Fibroblast of skin of left quadriceps (primary cell): ENCODE measurements around the gene GMPS.
A peak's percentile ranks its signal among the peaks of the same experiment; 100 is the strongest.
"Not testable (repeated sequence)": the region's sequence is repeated elsewhere in the genome, so short reads cannot be mapped to it uniquely, and the experiment has no call there.

ENCODE experiments used
- DNase-seq, 2 experiments: peaks; one replicate each; pipeline ENCODE4 v3.0.0-alpha.2; 2013; ENCODE audit warnings: low read depth in 2 of 2

Gene GMPS

DNA sequence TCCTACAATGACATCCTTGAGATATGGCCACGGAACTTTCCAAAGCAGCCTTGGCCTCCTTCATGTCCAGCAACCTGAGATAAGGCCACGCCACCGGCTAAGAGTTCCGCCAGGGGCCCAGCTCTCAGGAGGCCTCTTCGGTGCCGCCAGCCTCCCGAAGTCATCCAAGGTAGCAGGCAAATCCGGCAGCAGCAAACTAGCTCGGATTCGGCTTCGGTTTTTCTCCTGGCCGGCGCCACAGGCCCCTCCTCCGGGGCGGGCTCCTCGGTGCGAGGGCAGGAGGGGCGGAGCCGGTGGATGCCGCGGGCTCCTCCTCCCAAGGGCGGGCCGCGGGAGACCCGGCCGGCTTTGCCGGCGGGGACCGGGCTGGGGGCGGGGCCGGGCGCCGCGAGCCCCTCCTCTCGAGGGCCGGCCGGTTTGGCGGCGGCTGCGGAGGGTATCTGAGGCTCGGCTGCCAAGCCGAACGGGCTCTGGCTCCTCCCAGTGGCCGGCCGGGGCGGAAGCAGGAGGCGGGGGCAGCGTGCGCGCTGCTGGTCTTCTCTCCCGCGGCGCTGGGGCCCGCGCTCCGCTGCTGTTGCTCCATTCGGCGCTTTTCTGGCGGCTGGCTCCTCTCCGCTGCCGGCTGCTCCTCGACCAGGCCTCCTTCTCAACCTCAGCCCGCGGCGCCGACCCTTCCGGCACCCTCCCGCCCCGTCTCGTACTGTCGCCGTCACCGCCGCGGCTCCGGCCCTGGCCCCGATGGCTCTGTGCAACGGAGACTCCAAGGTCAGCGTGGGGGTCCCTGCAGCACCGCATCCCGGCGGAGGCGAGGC lies at the start of gene GMPS:
Gene GMPS, plus strand, starts transcription at position 518 of the 812 bp plus-strand sequence. Its CDS starts 221 bp downstream, at position 739.
- DNase-seq: peak; percentile 88 to 93

DNA sequence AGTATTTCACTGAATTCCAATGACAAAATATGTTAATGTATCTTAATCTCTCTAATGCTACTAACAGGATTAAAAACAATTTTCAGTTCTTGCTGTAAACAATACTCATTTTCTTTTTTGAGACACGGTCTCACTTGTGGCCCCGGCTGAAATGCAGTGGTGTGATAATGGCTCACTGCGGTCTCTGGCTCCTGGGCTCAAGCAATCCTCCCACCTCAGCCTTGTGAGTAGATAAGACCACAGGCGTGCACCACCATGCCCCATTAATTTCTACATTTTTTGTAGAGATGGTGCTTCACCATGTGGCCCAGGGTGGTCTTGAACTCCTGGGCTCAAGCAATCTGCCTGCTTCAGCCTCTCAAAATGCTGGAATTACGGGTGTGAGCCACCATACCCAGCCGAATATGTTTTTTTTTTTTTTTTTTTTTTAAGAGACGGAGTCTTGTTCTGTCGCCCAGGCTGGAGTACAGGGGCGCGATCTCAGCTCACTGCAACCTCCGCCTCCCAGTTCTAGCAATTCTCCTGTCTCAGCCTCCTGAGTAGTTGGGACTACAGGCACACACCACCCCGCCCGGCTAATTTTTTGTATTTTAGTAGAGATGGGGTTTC lies 41.9 kb upstream of the GMPS start:
- not testable (repeated sequence) for DNase-seq

DNA sequence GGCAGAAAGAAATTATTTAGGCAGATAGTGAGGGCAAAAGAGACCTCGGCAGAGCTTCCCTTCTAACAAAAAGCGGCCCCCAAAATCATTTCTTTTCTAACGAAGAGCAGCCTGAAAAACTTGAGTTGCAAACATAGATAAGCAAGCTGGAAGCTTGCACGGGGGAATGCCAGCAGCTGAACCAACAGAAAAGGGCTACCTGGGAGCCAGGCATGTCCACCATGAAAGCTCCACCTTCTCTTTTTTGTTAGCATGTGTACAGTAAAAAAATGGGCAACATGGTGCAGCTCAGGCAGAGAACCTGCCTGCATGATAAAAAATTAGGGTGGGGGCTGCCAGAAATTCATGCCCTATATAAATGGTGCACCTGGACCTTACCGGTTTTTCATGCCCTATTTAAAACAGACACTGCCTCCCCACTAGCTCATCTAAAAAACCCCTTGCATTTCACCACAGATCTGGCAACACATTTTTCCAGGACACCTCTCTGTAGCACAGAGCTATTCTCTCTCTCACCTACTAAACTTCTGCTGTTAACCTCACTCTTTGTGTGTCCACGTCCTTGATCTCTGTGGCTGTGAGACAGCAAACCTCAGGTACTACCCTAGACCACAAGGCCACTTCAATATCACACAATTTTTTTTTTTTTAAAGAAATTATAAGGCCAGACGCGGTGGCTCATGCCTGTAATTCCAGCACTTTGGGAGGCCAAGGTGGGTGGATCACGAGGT lies 34.9 kb upstream of the GMPS start:
- DNase-seq: no peak

DNA sequence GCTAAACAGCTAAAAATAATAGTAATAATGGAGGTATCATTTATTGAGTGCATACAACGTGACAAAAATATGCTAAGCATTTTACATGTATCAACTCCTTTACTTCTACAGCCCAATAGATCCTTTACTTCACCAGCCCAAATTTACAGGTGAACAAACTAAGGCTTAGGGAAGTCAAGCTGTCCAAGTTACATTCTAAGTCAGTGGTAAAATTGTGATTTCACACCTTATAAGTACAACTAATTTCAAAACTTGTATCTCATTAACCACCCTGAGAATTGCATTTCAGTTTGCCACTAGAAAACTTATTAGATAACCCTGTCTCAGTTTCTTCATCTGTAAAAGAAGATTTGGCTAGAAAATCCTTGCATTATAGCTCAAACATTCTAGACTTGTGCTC lies 26.9 kb upstream of the GMPS start:
- DNase-seq: no peak

DNA sequence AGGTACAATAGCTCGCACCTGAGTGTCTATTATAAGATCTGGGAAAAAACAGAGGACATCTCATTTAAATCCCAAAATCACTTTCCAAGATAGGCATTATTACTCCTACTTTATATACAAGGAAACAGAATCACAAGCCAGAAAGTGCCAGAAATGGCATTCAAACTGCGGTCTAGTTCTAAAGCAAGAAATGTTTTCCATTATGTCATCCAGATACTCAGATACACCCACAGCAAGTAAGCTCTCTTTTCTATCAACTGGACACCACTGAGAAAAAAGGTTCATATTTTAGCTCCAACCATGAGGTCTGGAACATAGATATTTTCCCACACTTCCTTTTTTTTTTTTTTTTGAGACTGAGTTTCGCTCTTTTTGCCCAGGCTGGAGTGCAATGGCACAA lies 24.3 kb upstream of the GMPS start:
- no peak for DNase-seq

DNA sequence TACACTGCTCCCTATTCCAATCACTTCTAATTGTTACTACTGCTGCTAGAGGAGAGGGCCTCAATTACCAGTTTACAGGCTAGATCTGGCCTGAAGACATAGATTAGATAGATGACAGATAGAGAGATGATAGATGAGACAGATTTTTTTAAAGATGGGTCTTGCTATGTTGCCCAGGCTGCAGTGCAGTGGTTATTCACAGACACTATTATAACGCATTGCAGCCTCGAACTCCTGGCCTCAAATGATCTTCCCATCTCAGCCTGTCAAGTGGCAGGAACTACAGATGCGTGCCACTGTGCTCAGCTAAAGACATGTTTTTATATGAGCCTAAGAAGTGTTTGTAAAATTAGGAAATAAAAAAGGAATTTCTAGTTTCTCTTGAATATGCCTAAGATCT lies 22.5 kb upstream of the GMPS start:
- DNase-seq: no peak

DNA sequence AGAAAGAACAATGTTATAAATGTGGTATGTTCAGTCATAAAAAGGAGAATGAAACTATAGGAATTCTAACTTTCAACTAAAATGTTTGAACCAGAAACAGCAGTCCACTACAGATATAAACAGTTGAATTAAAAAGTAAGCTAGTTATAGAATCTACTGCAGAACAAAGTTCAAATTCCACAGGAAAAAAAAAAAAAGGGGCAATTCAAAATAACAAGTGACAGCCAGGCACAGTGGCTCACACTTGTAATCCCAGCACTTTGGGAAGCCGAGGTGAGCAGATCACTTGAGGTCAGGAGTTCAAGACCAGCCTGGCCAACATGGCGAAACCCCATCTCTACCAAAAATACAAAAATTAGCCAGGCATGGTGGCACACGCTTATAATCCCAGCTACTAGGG lies 21.0 kb upstream of the GMPS start:
- DNase-seq: not testable (repeated sequence)

DNA sequence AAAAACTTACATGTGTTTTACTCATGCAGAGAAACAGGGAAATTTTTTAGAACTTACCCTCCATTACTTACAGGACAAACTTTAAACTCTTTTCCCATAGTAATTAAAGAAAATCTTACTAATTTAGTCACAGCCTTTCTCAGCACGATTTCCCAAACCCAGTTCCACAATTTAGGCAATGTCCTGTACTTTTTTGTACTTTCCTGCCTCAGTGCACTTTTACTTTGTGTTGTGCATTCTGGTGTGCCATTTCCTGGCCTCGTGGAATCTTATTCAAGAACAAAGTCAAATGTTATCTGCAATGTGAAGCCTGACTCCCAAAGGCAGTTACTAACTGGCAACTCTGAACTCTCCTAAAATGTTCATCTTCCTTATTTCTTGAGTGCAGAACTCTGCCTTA lies 18.1 kb upstream of the GMPS start:
- no peak for DNase-seq

DNA sequence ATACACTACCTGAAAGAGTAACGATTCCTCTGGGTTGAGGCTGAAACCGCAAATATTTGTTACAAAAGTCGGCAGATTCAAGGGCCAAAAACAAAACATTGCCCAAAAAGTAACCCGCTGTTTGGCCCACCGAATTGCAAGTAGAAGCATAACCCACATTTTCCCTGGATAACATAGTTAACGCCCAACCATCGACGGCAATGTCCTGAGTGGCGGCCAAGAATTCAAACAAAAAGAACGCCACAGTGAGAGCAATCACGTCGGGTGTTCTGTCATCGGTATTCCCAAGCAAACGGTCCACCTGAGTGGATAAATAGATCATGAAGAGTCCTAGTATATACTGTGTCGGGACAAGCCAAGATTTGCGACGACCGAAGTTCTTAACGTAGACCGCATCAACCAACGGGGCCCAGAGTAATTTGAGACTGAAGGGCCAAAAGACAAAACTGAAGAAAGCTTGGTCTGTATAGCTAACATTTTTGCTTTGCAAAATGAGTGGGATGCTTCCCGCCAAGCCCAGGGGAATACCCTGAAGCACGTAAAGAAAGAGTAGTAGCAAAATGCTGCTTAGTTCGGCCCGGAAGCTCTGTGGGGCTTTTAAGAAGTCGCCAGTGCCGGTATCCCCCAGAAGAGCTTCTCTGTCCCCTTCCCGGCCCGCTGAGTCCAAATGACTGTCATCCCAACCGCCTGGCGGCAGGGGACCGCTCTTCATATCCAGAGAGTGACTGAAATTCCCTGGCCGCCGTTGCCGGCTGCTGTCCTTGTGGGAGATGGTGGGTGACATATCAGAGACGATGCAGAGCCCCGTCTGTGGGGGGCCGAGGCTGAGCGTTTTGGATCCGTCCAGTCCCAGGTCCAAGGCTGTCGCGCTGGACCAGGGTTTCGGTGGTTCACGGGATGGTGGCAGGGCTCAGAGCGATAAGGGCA lies 17.0 kb upstream of the GMPS start:
- no peak for DNase-seq

DNA sequence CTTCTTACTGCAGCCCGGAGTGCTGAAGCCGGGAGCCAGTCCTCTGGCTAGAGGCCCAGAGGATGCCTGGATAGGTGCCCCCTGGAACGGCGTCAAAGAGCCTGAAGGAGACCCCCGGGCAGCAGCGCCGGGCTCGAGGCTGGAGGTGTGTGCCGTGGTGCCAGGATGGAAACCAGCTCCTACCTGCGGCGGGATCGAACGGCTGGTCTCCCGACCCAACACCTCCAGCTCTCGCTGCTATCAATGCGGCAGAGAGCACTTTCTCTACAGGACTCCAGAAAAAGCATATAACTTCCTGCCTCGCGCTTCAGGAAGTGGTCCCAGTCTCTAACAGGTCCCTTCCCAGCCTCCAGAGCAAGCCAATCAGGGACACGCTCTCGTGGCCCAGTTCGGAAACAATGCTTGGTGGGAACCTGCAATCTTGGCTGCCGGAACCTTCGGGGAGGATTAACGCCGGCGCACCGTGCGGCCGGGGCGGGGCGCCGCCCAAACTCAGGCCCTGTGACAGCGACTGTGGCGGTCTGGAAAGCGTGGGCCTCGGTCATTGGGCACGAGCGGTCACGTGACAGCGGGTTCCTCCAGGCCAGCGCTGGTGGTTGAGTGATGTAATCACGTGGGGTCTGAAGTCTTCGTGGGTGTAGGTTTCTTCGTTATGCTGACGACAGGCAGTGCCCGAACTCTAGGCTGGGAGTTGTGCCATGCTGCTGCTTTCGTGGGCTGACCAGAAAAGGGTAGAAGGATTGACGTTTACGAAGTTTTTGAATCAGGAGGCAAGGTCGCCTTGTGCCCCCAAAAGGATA lies 16.1 kb upstream of the GMPS start, which contains the start of gene SLC33A1:
Gene SLC33A1, minus strand, starts transcription at position 287 of the 800 bp plus-strand sequence. CDS start 430 bp downstream, outside the sequence.
- peak; percentile 99 for DNase-seq

DNA sequence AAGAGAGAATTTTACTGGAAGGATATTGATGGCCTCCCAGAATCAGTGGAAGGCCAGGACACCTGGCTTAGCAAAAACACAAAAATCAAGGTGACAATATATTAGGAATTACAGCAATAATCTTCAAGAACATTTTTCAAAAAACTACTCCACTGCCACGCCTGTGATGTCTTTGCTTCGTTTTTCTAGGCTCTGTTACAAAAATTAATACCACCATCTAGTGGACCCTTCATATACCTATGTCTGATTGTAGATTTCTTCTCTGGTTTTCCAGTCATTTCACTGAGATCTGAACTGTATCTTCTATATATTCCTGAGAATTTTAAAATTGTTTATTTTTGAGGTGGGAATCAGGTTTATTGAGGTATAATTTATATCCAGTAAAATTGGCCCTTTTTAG lies 10.6 kb upstream of the GMPS start:
- no peak for DNase-seq

DNA sequence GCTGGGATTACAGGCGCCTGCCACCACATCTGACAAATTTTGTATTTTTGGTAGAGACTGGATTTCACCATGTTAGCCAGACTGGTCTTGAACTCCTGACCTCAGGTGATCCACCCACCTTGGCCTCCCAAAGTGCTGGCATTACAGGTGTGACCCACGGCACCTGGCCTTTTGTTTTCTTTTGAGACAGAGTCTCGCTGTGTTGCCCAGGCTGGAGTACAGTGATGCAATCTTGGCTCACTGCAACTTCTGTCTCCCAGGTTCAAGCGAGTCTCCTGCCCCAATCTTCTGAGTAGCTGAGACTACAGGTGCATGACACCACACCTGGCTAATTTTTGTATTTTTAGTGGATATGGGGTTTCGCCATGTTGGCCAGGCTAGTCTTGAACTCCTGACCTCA lies 10.0 kb upstream of the GMPS start:
- not testable (repeated sequence) for DNase-seq

DNA sequence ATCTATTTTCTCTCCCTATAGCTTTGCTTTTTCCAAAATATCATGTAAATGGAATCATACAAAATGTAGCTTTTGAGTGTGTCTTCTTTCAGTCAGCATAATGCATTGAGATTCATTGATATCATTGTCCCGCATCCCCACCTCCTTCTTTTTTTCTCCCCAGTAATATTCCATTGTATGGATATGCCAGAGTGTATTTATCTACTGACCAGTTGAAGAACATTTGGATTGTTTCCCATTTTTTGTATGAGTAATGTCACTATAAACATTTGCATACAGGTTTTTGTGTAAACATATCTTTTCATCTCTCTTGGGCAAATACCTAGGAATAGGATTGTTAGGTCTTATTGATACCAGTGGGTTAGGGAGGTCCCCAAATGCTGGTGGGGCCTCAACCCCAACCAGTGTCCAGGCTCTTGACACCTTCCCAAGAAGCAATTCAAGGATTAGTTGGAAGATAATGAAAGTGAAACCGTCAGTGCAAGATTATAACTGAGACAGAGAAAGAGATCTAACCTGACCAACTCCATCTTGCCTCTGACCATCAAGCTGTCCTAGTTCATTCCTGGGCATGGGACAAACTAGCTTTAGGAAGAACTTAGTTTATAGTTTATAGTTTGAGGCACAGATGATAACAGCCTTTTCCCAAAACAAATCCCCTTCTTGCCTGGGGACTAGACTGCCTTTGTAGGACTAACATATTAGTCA lies 8.8 kb upstream of the GMPS start:
- no peak for DNase-seq

DNA sequence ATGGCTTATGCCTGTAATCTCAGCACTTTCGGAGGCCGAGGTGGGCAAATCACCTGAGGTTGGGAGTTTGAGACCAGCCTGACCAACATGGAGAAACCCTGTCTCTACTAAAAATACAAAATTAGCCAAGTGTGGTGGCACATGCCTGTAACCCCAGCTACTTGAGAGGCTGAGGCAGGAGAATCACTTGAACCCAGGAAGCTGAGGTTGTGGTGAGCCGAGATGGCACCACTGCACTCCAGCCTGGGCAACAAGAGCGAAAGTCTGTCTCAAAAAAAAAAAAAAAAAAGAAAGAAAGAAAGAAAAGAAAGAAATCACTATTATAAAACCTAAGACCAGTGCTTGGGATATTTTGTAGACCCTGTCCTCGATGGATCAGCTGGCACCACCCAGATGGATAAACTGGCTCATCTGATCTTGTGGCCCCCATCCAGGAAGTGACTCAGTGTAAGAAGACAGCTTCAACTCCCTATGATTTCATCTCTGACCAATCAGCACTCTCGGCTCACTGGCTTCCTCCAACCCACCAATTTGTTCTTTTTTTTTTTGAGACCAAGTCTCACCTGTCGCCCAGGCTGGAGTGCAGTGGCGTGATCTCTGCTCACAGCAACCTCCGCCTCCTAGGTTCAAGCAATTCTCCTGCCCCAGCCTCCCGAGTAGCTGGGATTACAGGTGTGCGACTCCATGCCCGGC lies 8.0 kb upstream of the GMPS start:
- DNase-seq: peak in 1 of 2 experiments; percentile 19

DNA sequence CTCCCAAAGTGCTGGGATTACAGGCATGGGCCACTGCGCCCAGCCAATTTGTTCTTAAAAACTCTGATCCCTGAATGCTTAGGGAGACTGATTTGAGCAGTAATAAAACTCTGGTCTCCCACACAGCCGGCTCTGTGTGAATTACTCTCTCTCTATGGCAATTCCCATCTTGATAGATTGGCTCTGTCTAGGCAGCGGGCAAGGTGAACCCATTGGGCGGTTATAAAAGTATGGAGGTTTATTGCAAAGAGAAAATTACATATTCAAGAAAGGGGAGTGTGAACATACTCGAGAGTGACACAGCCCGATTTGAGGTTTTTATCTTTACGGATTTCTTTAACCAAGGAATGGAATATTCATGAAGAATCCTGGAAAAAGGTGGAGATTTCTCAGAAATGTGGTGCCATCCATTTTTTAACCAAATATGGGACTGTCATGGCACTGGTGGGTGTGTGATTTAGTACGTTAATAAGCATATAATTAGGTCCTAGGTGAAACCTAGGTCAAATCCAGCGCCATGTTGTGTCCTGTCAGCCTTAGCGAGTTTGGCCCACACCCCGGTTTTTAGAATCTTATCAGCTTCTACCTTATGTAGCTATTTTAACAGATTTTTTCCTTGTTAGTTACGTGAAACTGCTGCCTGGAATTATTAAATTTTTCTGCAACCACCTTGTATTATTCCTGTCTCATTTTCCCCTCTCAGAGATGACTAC lies 7.2 kb upstream of the GMPS start:
- no peak for DNase-seq

DNA sequence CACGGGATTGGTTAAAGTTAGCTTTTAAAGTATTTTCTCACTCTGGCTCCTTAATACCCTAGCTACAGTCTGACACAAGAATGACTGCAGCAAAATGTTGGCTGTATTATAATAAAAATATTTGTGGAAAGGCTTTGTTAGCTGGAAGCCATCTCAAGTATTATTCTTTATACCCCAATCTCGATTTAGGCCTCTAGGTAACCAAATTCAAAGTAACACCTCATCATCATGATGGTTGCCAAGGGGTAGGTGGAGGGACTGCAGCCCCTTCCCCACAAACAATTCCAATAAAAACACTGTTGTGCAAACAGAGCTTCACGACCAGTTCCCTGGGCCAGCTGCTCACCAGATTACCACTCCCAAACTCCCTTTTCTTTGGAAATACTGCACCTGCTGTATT lies 759 bp upstream of the GMPS start:
- DNase-seq: no peak

DNA sequence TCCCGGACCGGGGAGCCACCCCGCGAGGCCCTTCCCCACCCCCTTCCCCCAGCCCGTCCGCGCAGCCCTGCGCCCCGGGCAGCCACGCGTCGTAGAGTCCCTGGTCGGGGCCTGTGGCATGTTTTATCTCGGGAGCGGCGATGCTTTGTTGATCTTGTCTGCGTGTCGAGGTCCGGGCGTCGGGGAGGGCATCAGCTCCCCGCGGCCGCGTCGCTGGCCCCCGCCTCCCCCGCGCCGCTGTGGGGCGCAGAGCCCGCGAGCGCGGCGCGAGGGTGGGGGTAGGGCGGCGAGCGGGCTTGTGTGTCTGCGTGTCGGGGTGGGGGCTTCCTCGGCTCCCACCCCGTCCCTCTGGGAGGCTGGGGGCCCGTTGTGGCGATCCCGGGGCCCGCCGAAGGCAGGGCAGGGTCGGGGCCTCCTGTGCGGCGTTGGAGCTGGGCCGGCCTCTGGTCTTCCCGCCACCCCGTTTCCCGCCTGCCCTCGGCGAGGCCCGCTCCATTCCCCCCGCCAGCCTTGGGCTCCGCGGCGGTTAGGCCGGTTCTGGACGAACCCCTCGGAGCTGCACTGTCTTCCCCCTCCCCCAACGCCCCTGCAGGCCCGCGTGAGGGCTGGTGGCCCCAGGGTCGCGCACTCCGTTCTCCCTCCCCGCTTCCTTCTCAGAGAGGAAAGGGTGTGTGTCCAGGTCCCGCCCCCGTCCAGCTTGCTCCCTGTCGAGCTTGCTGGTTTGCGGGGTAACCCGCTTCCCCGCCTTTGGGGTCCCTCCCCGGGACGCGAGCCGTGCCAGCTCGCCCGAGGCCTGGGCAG lies 695 bp downstream of the GMPS start:
- no peak for DNase-seq

DNA sequence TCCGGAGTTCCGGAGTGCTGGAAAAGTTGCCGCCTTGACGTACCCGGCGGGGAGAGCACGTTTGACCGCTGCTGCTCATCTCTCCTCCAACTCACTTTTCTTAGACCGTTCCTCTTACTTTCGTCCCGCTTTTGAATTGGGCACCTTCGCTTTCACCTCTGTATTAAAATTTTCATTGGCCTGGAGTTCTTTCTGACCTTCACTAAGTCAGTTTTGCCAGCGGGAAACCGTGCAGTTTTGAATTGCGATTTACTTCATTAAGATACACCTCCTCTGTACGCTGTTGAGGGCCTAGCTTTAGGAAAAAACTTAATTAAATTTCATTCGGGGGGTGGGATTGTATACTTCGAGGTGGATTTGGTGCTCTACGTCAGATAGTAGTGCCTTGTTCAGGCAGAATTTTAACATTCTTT lies 1.3 kb downstream of the GMPS start:
- no peak for DNase-seq
